Muscle layer of colon (tissue), 2 donors: ENCODE measurements around the gene UGT1A1.

Source experiments
- H3K27ac ChIP-seq: one replicate; pipeline ENCODE4 v1.7.0; 2013; ENCODE audit warnings: low read depth, mild to moderate bottlenecking, low read length, moderate library complexity
- H3K27me3 ChIP-seq, 2 donors: one replicate each; pipeline ENCODE4 v1.7.0; 2013; ENCODE audit warnings: low read length in 2 of 2, mild to moderate bottlenecking in 2 of 2; ENCODE audit not compliant: insufficient read depth in 2 of 2, control insufficient read depth in 1 of 2
- H3K36me3 ChIP-seq: one replicate; pipeline ENCODE4 v1.7.0; 2013; ENCODE audit warnings: mild to moderate bottlenecking, low read length; ENCODE audit not compliant: insufficient read depth
- H3K4me1 ChIP-seq: one replicate; pipeline ENCODE4 v1.7.0; 2013; ENCODE audit warnings: mild to moderate bottlenecking, low read length; ENCODE audit not compliant: insufficient read depth
- H3K4me3 ChIP-seq, 2 donors: one replicate each; pipeline ENCODE4 v1.7.0; 2013; ENCODE audit warnings: low read length in 2 of 2, low read depth in 1 of 2, mild to moderate bottlenecking in 1 of 2, moderate library complexity in 1 of 2
- H3K9ac ChIP-seq: one replicate; pipeline ENCODE4 v1.7.0; 2013; ENCODE audit warnings: low read length
- H3K9me3 ChIP-seq: one replicate; pipeline ENCODE4 v1.7.0; 2013; ENCODE audit warnings: mild to moderate bottlenecking, low read length
- donor health status: abdominal sarcoma.
- donor health status: Adenocarcinoma of cecum.

The UGT1A1 gene

DNA sequence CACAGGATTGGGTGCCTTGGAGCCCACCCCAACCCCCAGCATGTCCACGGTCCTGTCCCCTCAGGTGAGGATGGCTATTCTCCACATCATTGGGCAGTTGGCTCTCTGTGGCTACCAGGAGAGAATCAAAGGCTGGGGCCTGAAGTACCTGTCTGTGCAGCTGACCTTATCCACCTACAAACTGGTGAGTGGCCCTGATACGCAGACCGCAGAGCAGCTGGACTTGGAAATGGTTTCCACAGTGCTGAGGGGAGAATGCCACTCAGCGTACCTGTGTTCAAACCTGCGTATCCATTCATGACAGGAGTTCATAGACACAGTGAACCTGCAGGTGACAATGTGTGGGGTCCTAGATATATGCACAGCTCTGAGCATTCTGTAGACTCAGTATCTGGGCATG, 39.6 kb downstream of the UGT1A1 start:
- Histone ChIP-seq H3K9me3 (no peaks in the 10 kb centered on the region), H3K27me3 (no peaks in the 10 kb centered on the region), H3K36me3 (no peaks in the 10 kb centered on the region), H3K9ac (no peak overlapping the region), H3K4me3 (no peak overlapping the region), H3K4me1 (no peaks in the 10 kb centered on the region), H3K27ac (no peak overlapping the region)

GRCh38 chr2:233800208-233800607, 40.1 kb downstream of the UGT1A1 start:
- Histone ChIP-seq H3K4me3 (no peak overlapping the region), H3K36me3 (no peaks in the 10 kb centered on the region), H3K9me3 (no peaks in the 10 kb centered on the region), H3K27me3 (no peaks in the 10 kb centered on the region), H3K27ac (no peak overlapping the region), H3K9ac (no peak overlapping the region), H3K4me1 (no peaks in the 10 kb centered on the region)

- Histone ChIP-seq H3K27ac (no peak overlapping the region), H3K27me3 (no peaks in the 10 kb centered on the region), H3K4me3 (no peak overlapping the region), H3K9me3 (no peaks in the 10 kb centered on the region), H3K9ac (no peak overlapping the region), H3K4me1 (no peaks in the 10 kb centered on the region), H3K36me3 (no peaks in the 10 kb centered on the region)
These were observed 41.5 kb downstream of the UGT1A1 start for GRCh38 chr2:233801357-233802131.

DNA sequence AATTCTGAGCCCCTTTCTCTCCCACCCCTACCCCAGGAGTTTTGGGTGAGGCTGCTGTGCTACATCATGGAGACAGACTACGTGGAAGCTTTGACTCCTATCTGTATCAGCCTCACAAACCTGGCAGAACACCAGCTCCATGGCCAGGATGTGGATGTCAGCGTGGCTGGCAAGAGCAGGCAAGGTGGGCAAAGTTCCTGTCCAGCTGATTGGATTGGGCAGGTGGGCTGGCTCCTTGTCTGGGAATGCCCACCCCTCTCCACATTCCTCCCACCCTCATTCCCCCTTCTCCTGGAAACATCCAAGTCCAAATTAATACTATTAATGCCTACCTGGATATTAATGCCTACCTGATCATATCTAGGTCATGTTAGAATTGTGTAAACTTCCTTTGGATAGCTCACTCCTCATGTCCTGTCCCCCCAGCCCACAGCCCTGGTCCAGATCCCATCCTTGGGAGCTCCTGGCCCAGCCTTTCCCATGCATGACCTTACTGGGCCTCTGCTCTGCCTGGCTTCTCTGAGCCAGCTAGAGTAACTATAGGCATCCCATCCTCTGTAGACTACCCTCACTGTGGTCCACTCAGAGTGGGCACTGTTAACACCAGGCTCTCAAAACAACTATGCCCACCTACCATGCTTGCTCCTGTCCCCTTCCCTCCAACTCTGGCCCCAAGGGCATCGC, 42.2 kb downstream of the UGT1A1 start:
- H3K27ac ChIP-seq = no peak overlapping the region
- no peak overlapping the region for H3K9ac ChIP-seq
- H3K4me1 ChIP-seq = no peaks in the 10 kb centered on the region
- no peaks in the 10 kb centered on the region for H3K27me3 ChIP-seq
- H3K36me3 ChIP-seq = no peaks in the 10 kb centered on the region
- no peaks in the 10 kb centered on the region for H3K9me3 ChIP-seq
- no peak overlapping the region for H3K4me3 ChIP-seq

GRCh38 chr2:233803292-233803911, 43.3 kb downstream of the UGT1A1 start:
- Histone ChIP-seq H3K9me3 (no peaks in the 10 kb centered on the region), H3K27me3 (no peaks in the 10 kb centered on the region), H3K27ac (no peak overlapping the region), H3K9ac (no peak overlapping the region), H3K4me1 (no peaks in the 10 kb centered on the region), H3K36me3 (no peaks in the 10 kb centered on the region), H3K4me3 (no peak overlapping the region)

DNA sequence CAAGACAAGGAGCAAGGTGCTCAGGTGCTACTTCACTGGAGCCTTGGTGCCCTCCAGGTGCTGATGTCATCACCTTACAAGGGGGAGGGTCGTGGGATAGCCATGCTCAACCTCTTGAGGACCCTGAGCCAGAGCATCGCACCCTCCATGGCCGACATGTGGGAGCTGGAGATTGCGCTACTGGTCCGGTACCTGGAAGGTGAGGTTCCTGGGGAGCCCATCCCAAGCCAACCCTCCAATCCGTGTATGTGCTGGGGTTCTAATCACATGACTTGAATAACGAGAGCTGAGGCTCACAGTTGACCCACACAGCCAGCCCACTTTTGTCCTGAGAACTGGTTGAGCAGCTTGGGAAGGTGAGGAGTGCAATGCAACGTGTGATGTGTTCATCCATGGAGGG, 43.9 kb downstream of the UGT1A1 start:
- H3K27ac ChIP-seq = no peak overlapping the region
- H3K4me1 ChIP-seq = no peaks in the 10 kb centered on the region
- no peak overlapping the region for H3K9ac ChIP-seq
- H3K27me3 ChIP-seq = no peaks in the 10 kb centered on the region
- H3K4me3 ChIP-seq = no peak overlapping the region
- H3K36me3 ChIP-seq = no peaks in the 10 kb centered on the region
- H3K9me3 ChIP-seq = no peaks in the 10 kb centered on the region

- no peaks in the 10 kb centered on the region for H3K27me3 ChIP-seq
- H3K4me3 ChIP-seq = no peak overlapping the region
- no peak overlapping the region for H3K9ac ChIP-seq
- no peaks in the 10 kb centered on the region for H3K4me1 ChIP-seq
- no peak overlapping the region for H3K27ac ChIP-seq
- no peaks in the 10 kb centered on the region for H3K9me3 ChIP-seq
- no peaks in the 10 kb centered on the region for H3K36me3 ChIP-seq
These were observed 47.3 kb downstream of the UGT1A1 start for GRCh38 chr2:233807215-233807865.

DNA sequence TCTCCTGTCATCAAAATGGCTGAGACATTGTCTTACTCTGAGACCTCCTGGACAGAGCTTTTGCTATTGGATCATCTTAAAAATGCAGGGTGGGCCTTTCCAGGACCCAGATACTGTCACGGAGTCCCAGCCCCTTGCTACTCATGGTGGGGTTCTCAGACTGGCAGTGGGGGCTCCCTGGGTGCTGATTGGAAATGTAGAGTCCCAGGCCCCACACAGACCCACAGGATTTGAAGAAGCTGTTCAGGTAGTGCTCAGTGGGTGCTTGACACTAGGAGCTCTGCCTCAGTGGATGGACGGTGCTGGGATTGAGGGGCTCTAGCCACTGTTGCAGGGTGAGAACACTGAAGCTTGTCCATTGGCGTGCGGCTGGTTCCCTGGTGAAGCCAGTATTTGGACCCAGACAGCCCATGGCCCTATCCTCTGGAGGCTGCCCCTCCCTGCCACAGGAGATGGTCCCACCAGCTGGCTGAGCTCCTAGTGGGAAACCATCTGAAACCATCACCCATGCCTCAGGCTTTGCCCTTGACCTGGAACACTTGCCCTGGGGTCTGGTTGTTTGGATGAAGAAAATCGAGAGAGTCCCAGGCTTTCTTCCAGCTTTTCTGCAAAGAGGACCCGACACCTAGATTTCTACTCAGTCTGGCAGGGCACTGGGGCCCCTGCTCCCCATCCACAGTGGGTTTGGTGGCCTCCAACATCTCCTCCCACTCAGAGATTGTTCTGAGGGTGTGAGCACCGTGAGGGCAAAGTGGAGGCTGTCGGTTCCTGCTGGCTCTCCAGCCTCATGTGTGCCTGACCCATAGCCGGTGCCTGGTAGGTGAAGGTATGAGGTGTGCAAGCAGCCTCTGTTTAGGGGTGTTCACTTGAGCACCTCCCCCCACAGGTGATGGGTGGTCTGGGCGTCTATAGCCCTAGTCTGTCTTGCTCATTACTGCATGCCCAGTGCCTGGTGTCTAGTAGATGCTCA, 48.2 kb downstream of the UGT1A1 start:
- H3K27me3 ChIP-seq = no peaks in the 10 kb centered on the region
- H3K4me3 ChIP-seq = no peak overlapping the region
- H3K9ac ChIP-seq = no peak overlapping the region
- no peaks in the 10 kb centered on the region for H3K4me1 ChIP-seq
- H3K36me3 ChIP-seq = no peaks in the 10 kb centered on the region
- H3K9me3 ChIP-seq = no peaks in the 10 kb centered on the region
- H3K27ac ChIP-seq = no peak overlapping the region

DNA sequence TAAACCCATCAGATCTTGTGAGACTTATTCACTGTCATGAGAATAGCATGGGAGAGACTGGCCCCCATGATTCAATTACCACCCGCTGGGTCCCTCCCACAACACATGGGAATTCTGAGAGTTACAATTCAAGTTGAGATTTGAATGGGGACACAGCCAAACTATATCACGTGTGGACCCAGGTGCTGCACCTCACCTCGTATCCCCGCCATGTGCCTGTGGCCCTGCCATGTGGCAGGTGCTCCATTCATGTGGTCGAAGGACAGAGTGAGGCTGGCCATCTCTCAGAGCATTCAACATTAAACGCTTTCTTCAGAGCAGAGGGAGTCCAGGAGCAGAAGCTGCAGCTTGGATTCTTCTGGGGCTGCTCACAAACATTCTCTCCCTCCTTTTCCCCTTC, 50.3 kb downstream of the UGT1A1 start:
- Histone ChIP-seq H3K36me3 (no peaks in the 10 kb centered on the region), H3K9me3 (no peaks in the 10 kb centered on the region), H3K4me3 (no peak overlapping the region)

DNA sequence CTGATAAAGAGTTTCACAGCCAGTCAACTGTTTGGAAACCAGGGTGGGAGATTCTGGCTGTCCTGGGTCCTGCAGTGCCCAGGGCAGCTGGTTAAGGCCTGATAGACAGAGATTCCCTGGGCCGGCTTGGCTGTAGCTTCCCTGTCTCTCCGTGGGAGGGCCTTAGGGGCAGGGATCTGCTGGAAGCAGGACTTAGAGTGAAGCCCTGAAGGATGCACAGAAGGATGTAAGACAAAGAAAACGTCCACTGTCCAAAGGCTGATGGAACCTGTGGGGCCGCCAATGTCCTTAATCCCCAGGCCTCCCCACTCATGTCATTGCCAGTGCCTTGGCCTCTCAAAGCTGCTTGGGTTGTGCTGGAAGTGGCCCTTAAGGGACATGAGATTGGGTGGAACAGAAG, 51.0 kb downstream of the UGT1A1 start:
- Histone ChIP-seq H3K27ac (no peak overlapping the region), H3K9me3 (no peaks in the 10 kb centered on the region), H3K27me3 (no peaks in the 10 kb centered on the region), H3K9ac (no peak overlapping the region), H3K4me3 (no peak overlapping the region), H3K36me3 (no peaks in the 10 kb centered on the region), H3K4me1 (no peaks in the 10 kb centered on the region)

More for the DNA sequence above, 50.3 kb downstream of the UGT1A1 start:
- H3K27me3 ChIP-seq = no peaks in the 10 kb centered on the region
- no peak overlapping the region for H3K9ac ChIP-seq
- no peaks in the 10 kb centered on the region for H3K4me1 ChIP-seq
- no peak overlapping the region for H3K27ac ChIP-seq
